CD4-positive, alpha-beta T cell treated with Interleukin-1 beta for 1 hour (primary cell): ENCODE results near the gene FOXP4.

Experiments used
- DNase-seq, 2 donors: peaks; one replicate each; pipeline ENCODE4 v3.0.0-alpha.2; 2020 to 2022

The FOXP4 gene

DNA sequence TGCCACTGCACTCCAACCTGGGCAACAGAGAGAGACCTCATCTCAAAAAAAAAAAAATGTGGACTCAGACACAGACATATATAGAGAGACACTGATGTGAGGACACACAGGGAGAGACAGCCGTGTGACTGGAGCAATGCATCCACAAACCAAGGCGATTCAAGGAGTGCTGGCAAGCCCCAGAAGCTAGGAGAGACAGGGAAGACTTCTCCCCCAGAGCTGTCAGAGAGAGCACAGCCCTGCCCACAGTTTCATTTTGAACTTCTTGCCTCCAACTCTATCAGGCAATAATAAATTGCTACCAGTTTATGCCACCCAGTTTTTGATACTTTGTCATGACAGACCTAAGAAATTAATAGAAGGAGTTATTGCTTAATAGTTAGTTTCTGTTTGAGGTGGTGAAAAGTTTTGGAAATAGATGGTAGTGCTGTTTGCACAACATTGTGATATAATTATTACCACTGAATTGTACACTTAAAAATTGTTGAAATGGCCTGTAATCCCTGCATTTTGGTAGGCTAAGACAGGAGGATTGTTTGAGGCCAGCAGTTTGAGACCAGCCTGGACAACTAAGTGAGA, 87.0 kb downstream of the FOXP4 start:
- no peak for DNase-seq

DNA sequence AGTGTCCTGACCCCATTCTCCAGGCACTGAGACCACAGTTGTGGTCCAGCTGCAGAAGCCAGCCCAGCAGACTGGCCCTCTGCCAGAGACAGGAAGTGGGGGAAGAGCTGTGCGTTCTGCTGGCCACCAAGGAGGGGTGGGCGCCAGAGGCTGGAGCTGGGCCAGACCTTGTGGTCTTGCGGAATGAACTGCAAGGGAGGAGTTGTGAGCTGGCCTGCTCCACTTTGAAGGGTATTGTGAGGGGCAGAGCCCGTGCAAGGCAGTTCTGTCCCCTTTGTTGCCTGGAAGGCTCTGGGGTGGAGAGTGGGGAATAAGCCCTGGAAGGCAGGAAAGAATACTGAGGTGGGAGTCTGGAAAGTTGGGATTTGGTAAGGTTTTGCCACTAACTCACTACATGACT, 88.5 kb downstream of the FOXP4 start:
- no peak for DNase-seq

DNA sequence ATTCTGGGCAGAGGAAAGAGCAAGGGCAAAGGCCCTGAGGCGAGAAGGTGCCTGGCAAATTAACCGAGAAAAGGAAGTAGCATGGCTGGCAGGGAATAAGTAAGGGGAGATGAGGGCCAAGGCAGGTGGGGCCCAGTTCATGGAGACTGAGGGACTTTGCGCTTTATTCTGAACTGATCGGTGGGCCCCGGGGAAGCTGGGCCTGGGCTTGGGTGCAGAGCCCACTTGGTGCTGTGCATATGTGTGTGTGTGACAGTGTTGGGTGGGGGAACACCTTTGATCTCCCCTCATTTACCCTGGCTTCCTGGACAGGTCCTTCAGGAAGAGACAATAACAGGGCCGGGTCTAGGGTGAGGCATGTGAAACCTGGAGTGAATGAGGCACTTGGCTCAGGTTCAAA, 89.2 kb downstream of the FOXP4 start:
- no peak for DNase-seq

DNA sequence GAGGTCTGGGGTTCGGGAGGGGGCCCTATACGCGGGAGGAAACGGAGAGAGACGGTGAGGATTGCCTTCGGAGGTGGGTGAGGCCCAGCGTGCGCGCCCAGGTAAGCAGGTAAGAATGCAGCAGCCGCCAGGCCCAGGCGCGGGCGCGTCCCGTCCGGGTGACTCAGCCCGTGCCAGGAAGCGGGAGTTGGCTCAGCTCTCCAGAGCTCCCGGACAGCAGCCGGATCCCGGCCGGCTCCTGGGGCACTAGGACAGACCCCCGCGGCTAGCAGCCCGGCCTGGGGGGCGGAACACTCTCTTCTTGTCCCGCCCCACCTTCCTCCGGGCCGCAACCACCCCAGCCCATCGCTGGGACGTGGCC, 90.6 kb downstream of the FOXP4 start:
- DNase-seq, result no peak

GRCh38 chr6:41637194-41638001, 91.2 kb downstream of the FOXP4 start:
- no peak for DNase-seq

DNA sequence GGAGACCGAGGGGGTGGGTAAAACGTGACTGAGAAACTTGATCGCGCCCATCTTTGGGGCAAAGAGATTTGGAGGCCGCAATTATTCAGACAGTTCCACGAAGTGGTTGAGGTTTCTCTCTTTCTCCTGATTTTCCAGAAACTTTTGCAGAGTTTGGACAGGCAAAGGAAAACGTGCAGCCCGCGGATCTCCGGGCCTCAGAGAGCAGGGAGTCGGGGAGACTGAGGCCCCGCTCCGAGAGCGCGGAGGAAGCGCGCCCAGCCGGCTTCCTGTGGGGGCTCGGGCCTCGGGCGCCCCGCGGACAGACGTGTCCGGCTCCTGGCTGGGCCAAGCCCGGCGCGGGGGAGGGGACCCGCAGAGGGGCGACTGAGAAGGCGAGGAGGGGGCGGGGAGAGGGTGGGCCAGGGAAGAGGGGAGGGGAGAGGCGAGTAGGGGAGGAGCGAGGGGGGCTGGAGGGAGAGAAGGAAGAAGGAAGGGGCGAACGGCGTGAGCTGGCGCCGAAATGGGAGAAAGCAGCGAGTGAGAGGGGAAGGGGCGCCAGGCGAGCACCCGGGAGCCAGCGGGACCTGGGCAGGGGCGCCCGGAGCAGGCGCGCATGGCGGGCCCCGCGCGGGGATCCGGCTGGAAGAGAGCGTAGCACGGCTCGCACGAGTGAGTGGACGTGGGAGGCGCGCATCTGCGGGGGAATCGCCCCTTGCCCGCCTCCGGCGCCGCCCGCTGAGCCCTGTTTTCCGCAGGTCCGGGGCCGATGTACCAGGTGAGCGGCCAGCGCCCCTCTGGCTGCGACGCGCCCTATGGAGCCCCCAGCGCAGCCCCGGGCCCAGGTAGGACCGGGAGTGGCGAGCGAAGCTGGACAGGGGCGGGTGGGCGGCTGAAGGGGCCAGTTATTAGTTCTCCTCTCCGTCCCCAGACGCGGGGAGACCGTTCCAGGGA, 92.1 kb downstream of the FOXP4 start, which contains the start of gene MDFI:
MDFI (plus strand) TSS at position 467 of the 933 bp plus-strand sequence; CDS start at position 749, 282 bp downstream.
- no peak for DNase-seq

DNA sequence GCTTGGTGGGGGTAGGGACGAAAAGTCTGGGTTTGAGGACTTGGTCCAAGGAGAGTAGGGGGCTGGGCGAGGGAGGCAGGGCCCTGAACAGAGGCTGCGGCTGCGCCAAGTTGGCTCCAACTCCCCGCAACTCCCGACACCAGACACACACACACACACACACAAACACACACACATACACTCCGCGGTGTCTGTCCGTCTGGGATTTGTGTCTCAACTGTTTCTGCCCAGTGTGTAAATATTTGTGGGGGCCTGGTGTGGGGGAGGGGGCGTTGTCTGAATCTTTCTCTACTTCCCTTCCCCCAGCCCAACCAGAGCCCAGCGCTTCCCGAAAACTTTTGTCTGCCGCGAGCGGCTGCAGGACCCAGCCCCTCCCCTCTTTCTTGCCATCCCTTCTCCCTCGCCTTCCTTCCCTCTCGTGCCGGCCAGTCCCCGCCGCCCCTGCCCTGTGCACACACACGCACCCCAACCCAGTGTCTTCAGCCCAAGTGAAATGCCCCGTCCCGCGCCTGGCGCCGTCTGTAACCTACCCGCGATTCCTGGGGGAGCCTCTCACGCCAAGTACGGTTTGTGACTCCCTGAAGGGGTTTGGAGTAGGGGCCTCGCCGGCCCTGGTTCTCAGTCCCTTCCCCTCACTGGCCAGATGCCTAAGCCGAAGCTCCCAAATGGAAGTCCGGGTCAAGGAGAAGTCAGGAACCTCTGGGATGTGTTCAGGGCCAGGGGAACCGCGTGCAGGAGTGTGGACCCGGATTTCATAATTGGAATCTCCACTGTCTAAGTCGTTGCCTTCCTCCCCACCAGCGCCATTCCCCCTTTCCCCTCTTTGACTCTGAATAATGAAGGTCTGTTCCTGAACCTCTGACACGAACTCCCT, 93.0 kb downstream of the FOXP4 start:
- DNase-seq, result no peak

DNA sequence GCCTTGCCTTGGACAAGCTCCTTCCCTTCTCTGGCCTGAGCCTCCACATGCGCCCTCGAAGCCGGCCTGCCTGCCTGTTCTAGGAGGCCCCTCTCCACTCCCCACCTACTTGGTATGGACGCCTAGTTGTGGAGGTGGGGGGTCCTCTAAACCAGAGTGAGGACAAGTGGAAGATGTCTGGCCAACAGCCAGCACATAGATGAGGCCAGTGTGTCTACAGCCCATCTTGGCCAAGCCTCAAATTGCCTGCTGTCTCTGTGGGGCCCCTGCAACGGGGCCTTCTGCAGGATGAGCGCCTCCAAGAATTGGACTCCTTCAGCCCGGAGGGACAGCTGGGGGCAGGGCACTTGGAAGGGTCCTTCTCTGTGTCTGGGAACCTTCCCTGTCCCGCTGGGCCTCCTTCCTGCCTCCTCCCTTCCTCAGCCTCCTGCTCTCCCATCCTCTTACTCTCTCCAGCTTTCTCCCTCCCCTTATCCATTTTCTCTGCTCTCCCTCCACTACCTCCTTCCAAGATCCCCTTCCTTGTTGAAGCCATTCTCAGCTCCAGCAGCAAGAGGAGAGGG, 93.7 kb downstream of the FOXP4 start:
- DNase-seq, result no peak

DNA sequence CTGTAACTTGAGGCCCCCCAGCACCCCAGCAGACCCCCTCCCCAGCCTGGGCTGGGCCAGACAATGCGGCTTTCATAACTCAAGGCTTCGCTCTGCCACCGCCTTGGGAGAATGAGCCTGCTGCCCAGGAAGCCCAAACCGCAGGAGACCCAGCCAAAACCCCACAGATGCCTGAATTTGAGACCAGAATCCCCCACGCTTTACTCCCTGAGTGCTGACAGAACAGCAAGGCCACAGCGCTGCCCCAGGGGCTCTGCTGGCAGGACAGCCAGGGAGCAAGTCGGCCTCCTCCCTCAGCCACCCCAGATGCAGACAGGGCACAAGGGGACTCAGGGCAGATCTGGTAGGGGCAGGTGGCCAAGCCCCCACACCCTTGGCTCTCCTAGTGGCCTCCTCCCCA, 94.2 kb downstream of the FOXP4 start:
- DNase-seq, result no peak

GRCh38 chr6:41641352-41641925, 95.3 kb downstream of the FOXP4 start:
- no peak for DNase-seq

DNA sequence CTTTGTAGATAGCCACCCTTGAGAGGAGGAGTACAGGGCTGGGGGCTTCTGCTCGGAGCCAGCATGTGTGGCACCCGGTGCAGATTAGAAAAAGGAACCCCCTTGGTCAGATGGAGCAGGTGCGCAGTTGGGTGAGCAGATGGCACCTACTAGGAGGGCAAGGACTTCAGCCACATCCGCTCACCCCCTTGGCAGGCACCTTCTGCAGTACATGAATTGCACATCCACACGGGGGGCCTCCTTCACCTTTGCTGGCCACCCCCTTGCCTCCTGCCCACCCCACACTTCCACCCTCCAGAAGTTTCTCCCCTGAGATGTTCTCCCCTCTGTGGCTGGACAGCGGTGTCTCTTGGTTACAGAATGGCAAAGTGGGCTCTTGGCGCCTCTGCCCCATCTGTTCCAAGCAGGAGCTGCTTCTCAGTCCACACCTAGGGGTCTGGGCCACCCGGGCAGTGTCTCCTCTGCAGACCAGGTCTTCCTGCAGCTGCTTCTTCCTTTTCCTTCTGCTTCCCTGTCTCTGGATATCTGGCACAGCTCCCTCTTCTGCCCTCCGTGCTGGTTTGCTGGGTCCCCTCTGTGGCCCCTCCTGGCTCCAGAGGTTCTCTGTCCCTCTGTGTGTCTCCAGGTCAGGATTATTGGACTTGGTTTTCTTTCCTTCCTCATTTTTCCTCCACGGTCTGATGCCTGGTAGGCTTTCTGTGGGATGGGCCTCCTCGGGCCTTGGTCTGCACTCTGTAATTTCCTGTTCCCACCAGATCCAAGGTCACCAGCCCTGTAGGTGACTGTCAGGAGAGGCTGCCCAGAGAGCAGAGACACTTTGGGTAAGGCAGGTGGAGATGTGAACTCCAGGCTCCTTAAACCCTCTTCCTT, 96.1 kb downstream of the FOXP4 start:
- DNase-seq, result no peak

GRCh38 chr6:41642960-41643898, 97.0 kb downstream of the FOXP4 start:
- DNase-seq, result no peak

DNA sequence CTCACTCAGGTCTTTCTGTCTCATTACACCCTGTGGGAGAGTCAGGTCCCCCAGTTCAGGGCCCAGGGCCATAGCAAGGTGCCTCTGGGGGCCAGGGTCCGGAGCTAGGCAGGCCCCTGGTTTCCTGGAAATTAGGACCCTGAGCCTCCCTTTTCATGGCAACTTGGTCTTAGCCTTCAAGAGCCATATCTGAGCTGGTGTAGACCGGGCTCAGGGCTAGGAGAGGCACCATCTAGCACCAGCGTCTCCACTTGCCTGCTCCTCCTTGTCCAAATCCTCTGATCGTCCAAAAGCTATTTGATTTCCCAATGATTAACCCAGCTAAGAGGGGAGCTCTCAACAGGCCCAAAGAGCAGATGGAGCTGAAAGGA, 97.7 kb downstream of the FOXP4 start:
- DNase-seq, result no peak

DNA sequence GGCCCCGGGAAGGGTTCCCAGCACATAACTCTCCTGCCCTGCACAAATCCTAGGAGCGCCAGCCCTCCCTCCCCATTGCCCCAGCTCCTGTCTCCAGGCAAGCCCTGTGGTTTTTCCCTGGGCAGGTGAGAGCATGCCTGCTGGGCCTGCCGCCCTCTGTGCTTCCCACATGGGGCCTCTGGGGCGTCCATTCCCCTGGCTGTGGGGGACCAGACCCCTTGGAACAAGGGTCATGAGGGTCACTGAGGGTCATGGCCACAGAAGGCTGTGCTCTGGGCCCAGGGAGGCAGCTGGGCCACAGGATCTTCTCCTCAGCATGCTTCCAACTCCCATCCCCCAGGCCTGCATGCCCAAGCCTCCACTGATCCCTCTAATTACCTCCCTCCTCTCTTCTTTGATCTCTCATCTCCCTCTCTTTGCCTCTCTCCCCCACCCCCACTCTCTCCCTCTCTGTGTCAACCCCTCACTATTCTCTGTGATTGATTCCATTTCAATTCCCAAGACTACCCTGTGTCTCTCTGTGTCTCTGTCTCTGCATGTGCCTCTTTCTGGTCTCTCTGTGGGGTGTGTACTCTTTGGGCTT, 98.2 kb downstream of the FOXP4 start:
- no peak for DNase-seq

DNA sequence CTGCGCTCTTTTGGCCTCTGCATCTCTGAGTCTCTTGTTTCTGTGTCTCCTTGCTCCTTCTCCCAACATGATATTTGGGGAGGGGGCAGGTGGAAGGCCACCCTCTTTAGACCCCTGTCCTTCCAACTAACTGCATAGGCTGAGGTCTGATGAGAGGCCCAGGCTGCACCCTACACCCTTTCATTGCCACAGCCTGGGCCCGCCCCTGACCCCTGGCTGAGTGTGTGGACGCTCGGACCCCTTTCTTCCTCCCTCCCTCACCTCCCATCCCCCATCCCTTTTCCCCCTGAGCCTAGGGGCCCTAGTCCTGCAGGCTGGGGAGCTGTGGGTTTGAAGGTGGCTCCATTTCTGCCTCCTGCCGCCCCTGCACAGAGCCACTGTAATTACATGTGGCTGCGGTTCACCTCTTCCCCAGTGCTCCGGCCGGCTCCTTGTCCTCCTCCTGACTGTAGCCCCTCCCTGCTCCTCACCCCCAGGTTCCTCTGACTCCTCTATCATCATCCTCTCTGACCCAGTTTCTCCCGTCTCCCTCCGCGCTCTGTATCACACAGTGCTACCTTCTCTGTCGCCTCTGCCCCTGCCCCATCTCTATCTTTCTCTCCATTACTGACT, 98.9 kb downstream of the FOXP4 start:
- no peak for DNase-seq

DNA sequence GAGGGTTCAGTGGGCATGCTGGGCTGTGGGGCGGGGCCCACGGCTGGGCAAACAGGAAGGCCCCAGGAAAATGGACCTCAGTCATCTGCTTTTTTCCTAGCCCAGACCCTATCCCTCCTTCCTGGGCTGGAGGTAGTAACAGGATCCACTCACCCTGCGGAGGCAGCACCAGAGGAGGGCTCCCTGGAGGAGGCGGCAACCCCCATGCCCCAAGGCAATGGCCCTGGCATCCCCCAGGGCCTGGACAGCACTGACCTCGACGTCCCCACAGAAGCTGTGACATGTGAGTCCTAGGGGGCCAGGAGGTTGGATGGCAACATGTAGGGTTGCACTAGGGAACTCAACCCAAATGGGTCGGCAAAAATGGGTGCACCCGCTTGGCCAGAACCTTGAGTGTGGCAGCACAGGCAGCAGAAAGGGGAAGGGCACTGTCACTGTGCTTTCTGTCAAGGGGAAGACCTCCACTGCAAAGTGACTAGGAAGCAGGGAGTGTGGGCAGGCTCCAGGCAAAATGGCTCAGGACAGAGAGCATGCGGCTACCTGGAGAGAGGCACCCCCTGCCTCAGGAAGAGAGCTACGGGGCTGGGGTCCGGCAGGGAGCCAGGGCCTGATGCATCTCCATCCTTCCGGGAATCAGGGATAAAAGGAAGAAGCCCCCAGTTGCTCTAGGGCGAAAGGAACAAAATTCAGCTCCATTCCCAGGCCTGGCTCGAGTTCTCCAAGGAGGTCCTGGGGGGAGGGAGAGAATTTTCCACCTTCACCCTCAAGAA, 100.0 kb downstream of the FOXP4 start:
- no peak for DNase-seq

GRCh38 chr6:41647061-41647511, 100.9 kb downstream of the FOXP4 start:
- no peak for DNase-seq

DNA sequence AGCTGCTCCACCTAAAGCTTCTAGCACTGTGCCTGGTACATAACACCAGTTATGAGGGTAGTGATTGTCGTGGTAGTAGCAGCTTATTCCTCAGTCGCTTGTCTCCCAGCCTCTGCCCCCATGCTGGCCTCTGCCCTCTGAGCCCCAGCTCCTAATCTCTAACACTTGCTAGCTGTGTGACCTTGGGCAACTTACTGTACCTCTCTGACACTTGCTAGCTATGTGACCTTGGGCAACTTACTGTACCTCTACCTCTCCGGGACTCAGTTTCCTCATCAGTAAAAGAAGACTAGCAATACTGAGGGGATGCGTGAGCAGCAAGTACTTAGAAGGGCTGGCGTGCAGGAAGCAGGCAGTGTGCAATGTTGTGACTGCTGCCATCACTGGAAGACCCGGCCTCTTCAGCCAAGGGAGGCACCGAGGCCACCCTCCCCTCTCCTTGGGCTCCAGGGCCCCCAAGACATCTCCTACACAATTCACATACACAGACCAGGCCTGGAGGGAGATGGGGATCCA, 101.9 kb downstream of the FOXP4 start:
- DNase-seq, result no peak
